ENCODE data around the gene WDR89. TPM values are rescaled to one million over a fixed set of nuclear protein-coding genes. Genes with fewer than 3 reads are reported as not detected.

Gene WDR89
- total and polyA plus RNA-seq, 4 donors = 3.3 to 9.2 (median 5.5) TPM

- H3K9me3 ChIP-seq (ENCODE audit: control insufficient read depth in 4 of 4, low read length in 3 of 4) = no peaks in the 10 kb centered on the region
- H3K36me3 ChIP-seq (ENCODE audit: control insufficient read depth in 4 of 4, insufficient read depth in 3 of 4, low read depth in 1 of 4, low read length in 3 of 4) = no peaks in the 10 kb centered on the region
- no peak overlapping the region for H3K9ac ChIP-seq (ENCODE audit: low read depth in 1 of 2, low read length in 2 of 2)
- DNase-seq (ENCODE audit: low spot score) = no peak
- no peak overlapping the region for H3K4me3 ChIP-seq (ENCODE audit: low read depth in 1 of 3, low read length in 3 of 3)
- H3K27me3 ChIP-seq (ENCODE audit: control insufficient read depth in 4 of 4, insufficient read depth in 4 of 4, low read length in 3 of 4) = no peaks in the 10 kb centered on the region
- H3K4me1 ChIP-seq (ENCODE audit: control insufficient read depth in 4 of 4, insufficient read depth in 4 of 4, low read length in 3 of 4) = peaks cover 0 to 6% (median 4%) of the 10 kb centered on the region in 4 donors
- H3K27ac ChIP-seq (ENCODE audit: low read depth in 1 of 2, low read length in 2 of 2) = no peak overlapping the region
- WGBS = 83% methylated on average over 1 of the region's 1 CpG
- TF ChIP-seq ZBTB33 (IDR thresholded peaks at IDR 0.05) = no peak
- TF ChIP-seq TAF1 (conservative IDR thresholded peaks at IDR 0.05) = no peak
- no peak for TF ChIP-seq CTCF (IDR thresholded peaks at IDR 0.05; ENCODE audit: low read depth, low read length, missing input control)
- TF ChIP-seq HNF4A (conservative IDR thresholded peaks at IDR 0.05) = no peak
These were observed 24.7 kb upstream of the WDR89 start for GRCh38 chr14:63666335-63666734.

- no peak overlapping the region for H3K27ac ChIP-seq (ENCODE audit: low read depth in 1 of 2, low read length in 2 of 2)
- no peak overlapping the region for H3K4me3 ChIP-seq (ENCODE audit: low read depth in 1 of 3, low read length in 3 of 3)
- TF ChIP-seq TAF1 (conservative IDR thresholded peaks at IDR 0.05) (no peak), FOXA2 (IDR thresholded peaks at IDR 0.05) (no peak), YY1 (IDR thresholded peaks at IDR 0.05) (no peak), HNF4A (conservative IDR thresholded peaks at IDR 0.05) (no peak), ZBTB33 (IDR thresholded peaks at IDR 0.05) (no peak), HNF4G (IDR thresholded peaks at IDR 0.05) (no peak), NR2F2 (IDR thresholded peaks at IDR 0.05) (no peak), GABPA (IDR thresholded peaks at IDR 0.05 in 1 of 2, conservative IDR thresholded peaks at IDR 0.05 in 1 of 2) (no peak), RAD21 (IDR thresholded peaks at IDR 0.05) (no peak)
- H3K27me3 ChIP-seq (ENCODE audit: control insufficient read depth in 4 of 4, insufficient read depth in 4 of 4, low read length in 3 of 4) = no peaks in the 10 kb centered on the region
- H3K9me3 ChIP-seq (ENCODE audit: control insufficient read depth in 4 of 4, low read length in 3 of 4) = no peaks in the 10 kb centered on the region
- no peak for DNase-seq (ENCODE audit: low spot score)
- H3K4me1 ChIP-seq (ENCODE audit: control insufficient read depth in 4 of 4, insufficient read depth in 4 of 4, low read length in 3 of 4) = peaks cover 0 to 7% (median under 1%) of the 10 kb centered on the region in 4 donors
- H3K36me3 ChIP-seq (ENCODE audit: control insufficient read depth in 4 of 4, insufficient read depth in 3 of 4, low read depth in 1 of 4, low read length in 3 of 4) = no peaks in the 10 kb centered on the region
- WGBS = 89% methylated on average over 12 of the region's 12 CpGs
- no peak overlapping the region for H3K9ac ChIP-seq (ENCODE audit: low read depth in 1 of 2, low read length in 2 of 2)
These were observed 22.0 kb upstream of the WDR89 start for GRCh38 chr14:63663428-63664341.

Data from liver (tissue), 9 donors.